Measurements from ENCODE around the gene TAF10.

TAF10 gene

DNA sequence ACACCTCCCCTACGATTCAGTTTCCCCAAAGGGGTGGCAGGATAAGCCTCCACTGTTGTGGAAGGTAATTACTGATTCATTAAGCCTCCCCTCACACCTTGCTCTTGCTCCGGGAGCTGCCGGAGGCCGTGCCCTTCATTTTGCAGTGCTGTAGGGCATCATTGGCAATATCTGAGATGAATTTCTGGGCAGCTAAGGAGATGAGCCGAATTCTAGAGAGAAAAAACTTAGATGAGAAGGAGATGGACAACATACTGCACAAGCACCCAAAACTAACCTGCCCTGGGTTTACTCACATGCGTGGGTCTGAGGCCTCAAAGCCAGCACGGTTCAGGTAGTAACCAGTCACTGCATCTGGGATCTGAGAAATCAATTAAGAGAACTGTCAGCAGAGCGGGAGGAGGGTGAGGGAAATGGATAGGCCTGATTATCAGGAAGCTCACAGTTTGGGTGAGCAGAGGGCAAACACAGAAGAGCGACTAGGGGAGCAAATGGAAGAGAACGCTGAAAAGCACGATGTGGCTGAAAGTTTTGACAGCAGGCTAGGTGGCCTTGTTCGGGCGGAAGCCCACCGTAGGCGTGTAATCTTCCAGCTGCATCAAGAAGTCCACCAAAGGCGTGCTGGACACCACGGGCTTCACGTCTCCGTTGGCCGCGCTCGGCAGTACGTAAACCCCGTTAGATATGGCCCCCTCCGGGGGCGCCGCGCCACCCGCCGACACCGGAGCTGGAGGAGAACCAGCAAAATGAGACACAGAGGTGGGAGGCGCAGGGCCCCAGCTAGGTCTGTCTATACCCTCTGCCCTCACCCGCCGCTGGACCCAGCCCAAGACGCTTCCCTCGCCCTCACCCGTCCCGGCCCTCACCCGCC lies 689 bp downstream of the TAF10 start:
- peak; percentile 20 for DNase-seq (ENCODE audit: low read depth)

DNA sequence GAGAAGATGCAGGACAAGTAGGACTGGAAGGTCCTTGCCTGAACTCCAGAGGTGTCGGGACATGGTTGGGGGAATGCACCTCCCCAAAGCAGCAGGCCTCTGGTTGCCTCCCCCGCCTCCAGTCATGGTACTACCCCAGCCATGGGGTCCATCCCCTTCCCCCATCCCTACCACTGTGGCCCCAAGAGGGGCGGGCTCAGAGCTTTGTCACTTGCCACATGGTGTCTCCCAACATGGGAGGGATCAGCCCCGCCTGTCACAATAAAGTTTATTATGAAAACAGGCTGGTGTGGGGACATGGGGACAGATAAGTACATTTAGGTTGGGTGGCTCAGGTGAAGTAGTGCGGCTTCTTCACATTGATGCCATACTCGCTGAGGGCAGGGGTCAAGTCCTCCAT lies 1.4 kb downstream of the TAF10 start:
- peak overlapping the region; percentile 67 for H3K4me3 ChIP-seq (ENCODE audit: control insufficient read depth, low read depth, low read length)
- no peak for DNase-seq (ENCODE audit: low read depth)
- TF ChIP-seq, protein P1, sequence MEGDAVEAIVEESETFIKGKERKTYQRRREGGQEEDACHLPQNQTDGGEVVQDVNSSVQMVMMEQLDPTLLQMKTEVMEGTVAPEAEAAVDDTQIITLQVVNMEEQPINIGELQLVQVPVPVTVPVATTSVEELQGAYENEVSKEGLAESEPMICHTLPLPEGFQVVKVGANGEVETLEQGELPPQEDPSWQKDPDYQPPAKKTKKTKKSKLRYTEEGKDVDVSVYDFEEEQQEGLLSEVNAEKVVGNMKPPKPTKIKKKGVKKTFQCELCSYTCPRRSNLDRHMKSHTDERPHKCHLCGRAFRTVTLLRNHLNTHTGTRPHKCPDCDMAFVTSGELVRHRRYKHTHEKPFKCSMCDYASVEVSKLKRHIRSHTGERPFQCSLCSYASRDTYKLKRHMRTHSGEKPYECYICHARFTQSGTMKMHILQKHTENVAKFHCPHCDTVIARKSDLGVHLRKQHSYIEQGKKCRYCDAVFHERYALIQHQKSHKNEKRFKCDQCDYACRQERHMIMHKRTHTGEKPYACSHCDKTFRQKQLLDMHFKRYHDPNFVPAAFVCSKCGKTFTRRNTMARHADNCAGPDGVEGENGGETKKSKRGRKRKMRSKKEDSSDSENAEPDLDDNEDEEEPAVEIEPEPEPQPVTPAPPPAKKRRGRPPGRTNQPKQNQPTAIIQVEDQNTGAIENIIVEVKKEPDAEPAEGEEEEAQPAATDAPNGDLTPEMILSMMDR (conservative IDR thresholded peaks at IDR 0.05; ENCODE audit: control insufficient read depth, insufficient read depth, low read depth, low read length): no peak

More for the DNA sequence above, 689 bp downstream of the TAF10 start:
- TF ChIP-seq, protein P1 (conservative IDR thresholded peaks at IDR 0.05; ENCODE audit: control insufficient read depth, insufficient read depth, low read depth, low read length): no peak
- H3K4me3 ChIP-seq (ENCODE audit: control insufficient read depth, low read depth, low read length): peak overlapping the region; percentile 67

DNA sequence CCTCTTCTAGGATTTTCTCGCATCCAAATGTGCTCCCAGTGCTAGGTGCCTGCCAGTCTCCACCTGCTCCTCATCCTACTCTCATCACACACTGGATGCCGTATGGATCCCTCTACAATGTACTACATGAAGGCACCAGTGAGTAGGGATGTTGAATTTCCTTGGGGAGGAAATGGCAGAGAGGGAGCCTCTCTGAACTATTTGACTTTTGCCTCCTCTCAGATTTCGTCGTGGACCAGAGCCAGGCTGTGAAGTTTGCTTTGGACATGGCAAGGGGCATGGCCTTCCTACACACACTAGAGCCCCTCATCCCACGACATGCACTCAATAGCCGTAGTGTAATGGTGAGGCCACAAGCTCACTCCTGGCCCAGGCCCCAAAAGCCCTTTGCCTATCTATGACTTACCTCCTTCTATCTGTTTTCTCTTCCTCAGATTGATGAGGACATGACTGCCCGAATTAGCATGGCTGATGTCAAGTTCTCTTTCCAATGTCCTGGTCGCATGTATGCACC lies 2.5 kb downstream of the TAF10 start:
- TF ChIP-seq, protein P1 (conservative IDR thresholded peaks at IDR 0.05; ENCODE audit: control insufficient read depth, insufficient read depth, low read depth, low read length): no peak
- DNase-seq (ENCODE audit: low read depth): no peak
- H3K4me3 ChIP-seq (ENCODE audit: control insufficient read depth, low read depth, low read length): no peak overlapping the region

DNA sequence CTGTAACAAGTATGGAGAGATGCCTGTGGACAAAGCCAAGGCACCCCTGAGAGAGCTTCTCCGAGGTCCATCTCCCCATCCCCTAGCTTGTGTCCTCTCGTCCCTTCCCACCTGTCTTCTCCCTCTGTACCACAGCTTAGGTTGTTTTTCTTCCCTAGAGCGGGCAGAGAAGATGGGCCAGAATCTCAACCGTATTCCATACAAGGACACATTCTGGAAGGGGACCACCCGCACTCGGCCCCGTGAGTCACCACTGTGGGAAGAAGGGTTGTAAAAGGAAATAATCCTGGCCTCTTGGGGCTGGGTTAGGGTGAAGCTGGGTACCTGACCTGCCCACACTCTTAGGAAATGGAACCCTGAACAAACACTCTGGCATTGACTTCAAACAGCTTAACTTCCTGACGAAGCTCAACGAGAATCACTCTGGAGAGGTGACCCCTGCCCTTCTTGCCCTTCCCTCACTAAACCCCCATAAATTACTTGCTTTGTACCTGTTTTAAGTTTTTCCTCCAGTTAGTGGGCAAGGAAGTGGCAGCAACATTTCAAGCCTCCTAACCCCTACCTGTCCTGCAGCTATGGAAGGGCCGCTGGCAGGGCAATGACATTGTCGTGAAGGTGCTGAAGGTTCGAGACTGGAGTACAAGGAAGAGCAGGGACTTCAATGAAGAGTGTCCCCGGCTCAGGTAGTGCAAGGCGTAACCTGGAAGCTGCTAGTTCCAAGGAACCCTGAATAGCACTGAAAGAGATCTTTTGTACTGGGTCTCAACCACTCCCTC lies 3.1 kb downstream of the TAF10 start:
- DNase-seq (ENCODE audit: low read depth): peak; percentile 31
- no peak overlapping the region for H3K4me3 ChIP-seq (ENCODE audit: control insufficient read depth, low read depth, low read length)
- TF ChIP-seq, protein P1 (conservative IDR thresholded peaks at IDR 0.05; ENCODE audit: control insufficient read depth, insufficient read depth, low read depth, low read length): no peak

DNA sequence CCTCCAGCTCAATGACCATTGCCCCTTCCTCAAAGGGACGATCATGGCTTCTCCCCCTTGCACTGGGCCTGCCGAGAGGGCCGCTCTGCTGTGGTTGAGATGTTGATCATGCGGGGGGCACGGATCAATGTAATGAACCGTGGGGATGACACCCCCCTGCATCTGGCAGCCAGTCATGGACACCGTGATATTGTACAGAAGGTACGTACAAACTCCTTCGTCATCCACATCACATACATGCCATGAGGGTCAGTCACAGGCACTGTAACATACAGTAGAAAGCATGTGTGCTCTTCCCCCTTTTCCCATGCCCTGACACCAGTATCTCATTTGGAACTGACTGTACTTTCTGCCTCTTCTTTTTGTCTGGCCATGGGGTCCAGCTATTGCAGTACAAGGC lies 4.0 kb downstream of the TAF10 start:
- no peak for DNase-seq (ENCODE audit: low read depth)
- TF ChIP-seq, protein P1 (conservative IDR thresholded peaks at IDR 0.05; ENCODE audit: control insufficient read depth, insufficient read depth, low read depth, low read length): no peak
- no peak overlapping the region for H3K4me3 ChIP-seq (ENCODE audit: control insufficient read depth, low read depth, low read length)

DNA sequence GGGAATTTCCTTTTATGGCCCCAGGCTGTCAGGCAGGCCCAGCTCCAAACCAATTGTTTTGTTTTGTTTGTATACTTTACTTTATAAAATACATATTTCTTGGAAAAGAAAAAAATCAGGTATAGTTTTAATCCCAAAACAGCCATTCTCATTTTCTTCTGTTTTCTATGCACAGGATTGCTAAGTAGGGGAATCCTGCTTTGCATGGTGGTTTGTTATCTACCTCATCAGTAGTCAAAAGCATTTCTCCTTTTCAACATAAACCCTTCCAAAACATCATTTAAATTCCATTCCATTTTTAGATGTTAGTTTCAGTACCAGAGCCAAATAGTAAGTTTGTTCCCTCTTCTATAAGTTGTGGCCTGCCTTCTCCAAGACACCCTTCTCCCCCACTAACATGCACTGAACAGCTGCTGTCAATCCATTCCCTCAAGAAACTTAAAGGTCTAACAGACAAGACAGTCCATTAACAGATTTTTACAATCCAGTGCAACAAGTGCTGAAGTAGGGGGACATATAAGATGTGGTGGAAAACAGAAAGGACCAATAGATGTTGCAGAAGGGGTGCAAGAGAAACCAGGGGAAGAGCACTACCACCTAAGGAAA lies 4.7 kb downstream of the TAF10 start:
- no peak for DNase-seq (ENCODE audit: low read depth)
- no peak overlapping the region for H3K4me3 ChIP-seq (ENCODE audit: control insufficient read depth, low read depth, low read length)

More for the DNA sequence above, 4.7 kb downstream of the TAF10 start:
- TF ChIP-seq, protein P1 (conservative IDR thresholded peaks at IDR 0.05; ENCODE audit: control insufficient read depth, insufficient read depth, low read depth, low read length): no peak
